Measurements from ENCODE around the gene GNAZ. TPM values are rescaled to one million over a fixed set of nuclear protein-coding genes. Genes with fewer than 3 reads are reported as not detected.

The GNAZ gene
- total and polyA plus RNA-seq, 2 donors from 2014 or later: 3.7 to 5.7 TPM

DNA sequence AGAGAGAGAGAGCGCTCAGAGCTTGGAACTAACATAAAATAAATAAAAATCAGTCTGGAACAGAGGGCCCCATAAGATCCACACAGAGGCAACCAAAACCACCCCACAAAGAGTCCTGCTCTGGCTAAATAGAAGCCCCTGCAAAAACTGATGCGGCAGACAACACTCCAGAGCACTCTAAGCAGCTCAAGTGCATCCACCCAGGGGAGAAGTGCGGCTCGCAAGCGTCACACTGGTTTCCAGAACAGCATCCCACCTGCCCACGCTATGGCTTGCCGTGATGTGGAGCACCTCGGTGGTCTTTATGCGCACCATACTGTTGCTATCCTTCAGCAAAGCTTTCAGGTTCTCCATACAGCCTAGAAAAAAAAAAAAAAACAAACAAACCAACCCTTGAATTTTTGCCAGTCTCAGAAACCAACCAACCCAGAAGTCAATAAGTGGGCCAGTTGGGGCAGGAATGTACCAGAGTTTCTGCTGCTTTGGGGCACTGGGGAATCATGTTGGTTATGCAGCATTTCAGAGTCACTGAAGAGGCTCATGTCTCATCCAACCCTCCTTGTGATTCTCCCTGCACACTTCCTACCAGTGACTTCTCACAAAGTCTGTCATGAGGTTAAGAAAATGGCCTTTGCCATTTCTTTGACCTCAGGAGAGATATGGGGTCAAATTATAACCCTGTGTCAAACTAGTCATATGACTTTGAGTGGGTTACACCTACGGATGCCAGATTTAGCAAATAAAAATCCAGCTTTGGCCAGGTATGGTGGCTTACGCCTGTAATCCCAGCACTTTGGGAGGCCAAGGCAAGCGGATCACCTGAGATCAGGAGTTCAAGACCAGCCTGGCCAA lies 68.5 kb downstream of the GNAZ start:
- Histone ChIP-seq H3K27me3 (ENCODE audit: control insufficient read depth, insufficient read depth, low read length) (no peaks in the 10 kb centered on the region), H3K36me3 (ENCODE audit: control insufficient read depth in 2 of 3, insufficient read depth in 3 of 3, low read length in 3 of 3) (no peaks in the 10 kb centered on the region), H3K27ac (ENCODE audit: low read depth in 2 of 2, low read length in 2 of 2) (peak overlapping the region; percentile 38 to 64), H3K4me3 (ENCODE audit: low read length in 3 of 3) (no peak overlapping the region), H3K4me1 (ENCODE audit: control insufficient read depth in 2 of 3, insufficient read depth in 2 of 3, low read depth in 1 of 3, low read length in 3 of 3) (peaks cover 0 to 15% (median 11%) of the 10 kb centered on the region in 3 donors), H3K9me3 (ENCODE audit: control insufficient read depth in 2 of 3, insufficient read depth in 1 of 3, low read length in 3 of 3) (no peaks in the 10 kb centered on the region), H3K9ac (ENCODE audit: low read length in 3 of 3) (no peak overlapping the region)
- intact Hi-C loops (cut with DNase I): no loop called here
- FAIRE-seq: no peak
- peak in 1 of 5 donors; percentile 45 for DNase-seq
- TF ChIP-seq, protein P1, sequence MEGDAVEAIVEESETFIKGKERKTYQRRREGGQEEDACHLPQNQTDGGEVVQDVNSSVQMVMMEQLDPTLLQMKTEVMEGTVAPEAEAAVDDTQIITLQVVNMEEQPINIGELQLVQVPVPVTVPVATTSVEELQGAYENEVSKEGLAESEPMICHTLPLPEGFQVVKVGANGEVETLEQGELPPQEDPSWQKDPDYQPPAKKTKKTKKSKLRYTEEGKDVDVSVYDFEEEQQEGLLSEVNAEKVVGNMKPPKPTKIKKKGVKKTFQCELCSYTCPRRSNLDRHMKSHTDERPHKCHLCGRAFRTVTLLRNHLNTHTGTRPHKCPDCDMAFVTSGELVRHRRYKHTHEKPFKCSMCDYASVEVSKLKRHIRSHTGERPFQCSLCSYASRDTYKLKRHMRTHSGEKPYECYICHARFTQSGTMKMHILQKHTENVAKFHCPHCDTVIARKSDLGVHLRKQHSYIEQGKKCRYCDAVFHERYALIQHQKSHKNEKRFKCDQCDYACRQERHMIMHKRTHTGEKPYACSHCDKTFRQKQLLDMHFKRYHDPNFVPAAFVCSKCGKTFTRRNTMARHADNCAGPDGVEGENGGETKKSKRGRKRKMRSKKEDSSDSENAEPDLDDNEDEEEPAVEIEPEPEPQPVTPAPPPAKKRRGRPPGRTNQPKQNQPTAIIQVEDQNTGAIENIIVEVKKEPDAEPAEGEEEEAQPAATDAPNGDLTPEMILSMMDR (IDR thresholded peaks at IDR 0.05; ENCODE audit: borderline replicate concordance, extremely low read depth, insufficient read depth): no peak

DNA sequence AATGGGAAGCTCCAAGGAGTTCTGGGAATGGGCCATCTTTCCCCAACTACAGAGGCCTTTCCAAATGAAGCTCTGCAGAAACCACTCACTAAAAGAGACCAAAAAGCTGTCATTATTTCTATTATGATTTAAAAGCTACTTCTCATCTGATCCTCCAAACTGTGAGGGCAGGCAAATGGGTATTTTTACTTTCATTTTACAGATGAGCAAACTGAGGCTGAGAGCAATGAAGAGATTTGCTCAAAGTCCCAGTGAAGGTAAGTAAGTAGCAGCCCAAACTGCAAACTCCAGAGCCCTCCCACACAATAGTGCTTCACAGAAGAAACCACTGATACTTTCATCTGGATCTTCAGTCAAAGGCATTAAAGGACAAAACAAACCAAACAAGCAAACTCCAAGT lies 70.1 kb downstream of the GNAZ start:
- Histone ChIP-seq H3K36me3 (ENCODE audit: control insufficient read depth in 2 of 3, insufficient read depth in 3 of 3, low read length in 3 of 3) (no peaks in the 10 kb centered on the region), H3K9ac (ENCODE audit: low read length in 3 of 3) (peak overlapping the region in 1 of 3 donors; percentile 34), H3K4me3 (ENCODE audit: low read length in 3 of 3) (no peak overlapping the region), H3K4me1 (ENCODE audit: control insufficient read depth in 2 of 3, insufficient read depth in 2 of 3, low read depth in 1 of 3, low read length in 3 of 3) (peaks cover 4 to 23% (median 11%) of the 10 kb centered on the region in 3 donors), H3K9me3 (ENCODE audit: control insufficient read depth in 2 of 3, insufficient read depth in 1 of 3, low read length in 3 of 3) (no peaks in the 10 kb centered on the region), H3K27ac (ENCODE audit: low read depth in 2 of 2, low read length in 2 of 2) (no peak overlapping the region), H3K27me3 (ENCODE audit: control insufficient read depth, insufficient read depth, low read length) (no peaks in the 10 kb centered on the region)
- FAIRE-seq (no peak), DNase-seq (no peak)
- intact Hi-C loops (cut with DNase I): no loop called here
- TF ChIP-seq, protein P1 (IDR thresholded peaks at IDR 0.05; ENCODE audit: borderline replicate concordance, extremely low read depth, insufficient read depth): no peak

DNA sequence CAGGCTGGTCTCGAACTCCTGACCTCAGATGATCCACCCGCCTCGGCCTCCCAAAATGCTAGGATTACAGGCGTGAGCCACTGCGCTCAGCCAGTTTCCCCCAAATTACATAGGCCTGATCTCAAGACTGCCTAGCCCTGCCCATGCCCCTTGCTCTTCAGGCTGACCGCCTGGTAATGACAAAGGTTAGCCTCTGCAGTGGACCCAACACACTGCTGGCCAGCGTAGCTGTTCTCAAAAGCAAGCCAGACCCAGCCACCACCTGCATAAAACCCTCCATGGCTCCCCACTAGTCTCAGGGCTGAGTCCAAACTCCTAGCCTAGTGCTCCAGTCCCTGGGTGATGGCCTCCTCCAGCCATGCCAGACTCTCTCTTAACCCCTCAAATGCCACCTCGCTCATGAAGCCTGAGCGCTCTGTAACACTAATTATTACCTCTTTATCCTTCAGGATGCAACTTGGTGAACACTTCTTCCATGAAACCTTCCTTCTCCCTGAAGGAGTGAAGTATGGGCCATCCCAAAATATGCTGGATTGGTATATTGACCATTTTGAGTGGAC lies 72.3 kb downstream of the GNAZ start:
- peak overlapping the region in 1 of 3 donors; percentile 61 for H3K9ac ChIP-seq (ENCODE audit: low read length in 3 of 3)
- TF ChIP-seq, protein P1 (IDR thresholded peaks at IDR 0.05; ENCODE audit: borderline replicate concordance, extremely low read depth, insufficient read depth): no peak
- no peak for FAIRE-seq
- no peaks in the 10 kb centered on the region for H3K9me3 ChIP-seq (ENCODE audit: control insufficient read depth in 2 of 3, insufficient read depth in 1 of 3, low read length in 3 of 3)
- intact Hi-C loops (cut with DNase I): no loop called here
- no peaks in the 10 kb centered on the region for H3K27me3 ChIP-seq (ENCODE audit: control insufficient read depth, insufficient read depth, low read length)
- no peak for DNase-seq
- peaks cover 0 to 3% (median under 1%) of the 10 kb centered on the region in 3 donors for H3K36me3 ChIP-seq (ENCODE audit: control insufficient read depth in 2 of 3, insufficient read depth in 3 of 3, low read length in 3 of 3)
- peak overlapping the region; percentile 86 to 89 for H3K27ac ChIP-seq (ENCODE audit: low read depth in 2 of 2, low read length in 2 of 2)
- H3K4me3 ChIP-seq (ENCODE audit: low read length in 3 of 3): peak overlapping the region in 1 of 3 donors; percentile 50
- H3K4me1 ChIP-seq (ENCODE audit: control insufficient read depth in 2 of 3, insufficient read depth in 2 of 3, low read depth in 1 of 3, low read length in 3 of 3): peaks cover 4 to 32% (median 21%) of the 10 kb centered on the region in 3 donors
